GM12875 (cell line): Measurements from ENCODE around the gene TEKTIP1.
"Not testable (repeated sequence)": the region's sequence is repeated elsewhere in the genome, so short reads cannot be mapped to it uniquely, and the experiment has no call there.

Experiments used
- H3K4me3 ChIP-seq: one replicate; pipeline ENCODE4 v1.5.1; 2011; ENCODE audit warnings: low read depth, low read length, control low read depth
- CTCF ChIP-seq: IDR thresholded peaks from 2 replicates; pipeline ENCODE4 v1.5.1; 2011; ENCODE audit warnings: low read depth, mild to moderate bottlenecking, control low read depth, inconsistent platforms, low read length, moderate library complexity, borderline replicate concordance; ENCODE audit not compliant: insufficient read depth

Gene TEKTIP1

GRCh38 chr19:3555653-3556422, 16.9 kb downstream of the TEKTIP1 start:
- no peak for TF ChIP-seq CTCF
- peak overlapping the region; percentile 91 for H3K4me3 ChIP-seq

GRCh38 chr19:3556423-3556977, 17.5 kb downstream of the TEKTIP1 start:
- no peak for TF ChIP-seq CTCF
- peak overlapping the region; percentile 91 for H3K4me3 ChIP-seq

- TF ChIP-seq CTCF, result 0 out of 2 replicates have a peak, but pooled peaks have one; percentile 8
- peak overlapping the region; percentile 91 for H3K4me3 ChIP-seq
These were observed 18.0 kb downstream of the TEKTIP1 start for GRCh38 chr19:3556978-3557460.

- peak within 1 kb of the TSS; percentile 91 for H3K4me3 ChIP-seq
- TF ChIP-seq CTCF, result no peak
These were observed 18.7 kb downstream of the TEKTIP1 start, which contains the start of gene MFSD12 for GRCh38 chr19:3557461-3558248. TSS of gene MFSD12 (minus strand) at chr19:3557586. CDS start at chr19:3557403, 183 bp downstream.

- H3K4me3 ChIP-seq, result no peak overlapping the region
These were observed 24.9 kb downstream of the TEKTIP1 start for GRCh38 chr19:3563709-3564524.

GRCh38 chr19:3565139-3565538, 26.2 kb downstream of the TEKTIP1 start:
- TF ChIP-seq CTCF, result no peak

More at GRCh38 chr19:3563709-3564524, 24.9 kb downstream of the TEKTIP1 start:
- TF ChIP-seq CTCF, result no peak

GRCh38 chr19:3570042-3570441, 31.1 kb downstream of the TEKTIP1 start:
- H3K4me3 ChIP-seq, result not testable (repeated sequence)

More at GRCh38 chr19:3565139-3565538, 26.2 kb downstream of the TEKTIP1 start:
- no peak overlapping the region for H3K4me3 ChIP-seq
